ENCODE results near the gene LIMCH1.
"Not testable (repeated sequence)": the region's sequence is repeated elsewhere in the genome, so short reads cannot be mapped to it uniquely, and the experiment has no call there.

LIMCH1 gene
- total RNA-seq, result 1.3 to 2.4 reads per million in 2 donors

- no peak for DNase-seq
Observed at GRCh38 chr4:41538017-41538733, at the start of gene LIMCH1. Gene LIMCH1 (plus strand): TSS chr4:41538157. CDS start chr4:41605996, 67,839 bp downstream.

- not testable (repeated sequence) for DNase-seq
Observed at GRCh38 chr4:41491081-41491576, 46.8 kb upstream of the LIMCH1 start.

- no peak for DNase-seq
Observed at GRCh38 chr4:41496977-41497376, 41.0 kb upstream of the LIMCH1 start.

GRCh38 chr4:41498177-41498576 lies 39.8 kb upstream of the LIMCH1 start:
- no peak for DNase-seq

GRCh38 chr4:41504167-41504818 lies 33.7 kb upstream of the LIMCH1 start:
- no peak for DNase-seq

GRCh38 chr4:41505161-41505661 lies 32.7 kb upstream of the LIMCH1 start:
- no peak for DNase-seq

- DNase-seq, result no peak
Observed at GRCh38 chr4:41506130-41506529, 31.8 kb upstream of the LIMCH1 start.

GRCh38 chr4:41507291-41507947 lies 30.5 kb upstream of the LIMCH1 start:
- no peak for DNase-seq

- DNase-seq, result no peak
Observed at GRCh38 chr4:41509451-41509866, 28.5 kb upstream of the LIMCH1 start.

- DNase-seq, result no peak
Observed at GRCh38 chr4:41510179-41510578, 27.8 kb upstream of the LIMCH1 start.

- DNase-seq, result no peak
Observed at GRCh38 chr4:41512136-41512535, 25.8 kb upstream of the LIMCH1 start.

- no peak for DNase-seq
Observed at GRCh38 chr4:41512596-41512995, 25.4 kb upstream of the LIMCH1 start.

- DNase-seq, result no peak
Observed at GRCh38 chr4:41514169-41514568, 23.8 kb upstream of the LIMCH1 start.

- DNase-seq, result no peak
Observed at GRCh38 chr4:41514766-41515481, 23.0 kb upstream of the LIMCH1 start.

- DNase-seq, result no peak
Observed at GRCh38 chr4:41517121-41517520, 20.8 kb upstream of the LIMCH1 start.

- DNase-seq, result no peak
Observed at GRCh38 chr4:41517747-41518146, 20.2 kb upstream of the LIMCH1 start.

- no peak for DNase-seq
Observed at GRCh38 chr4:41524425-41524824, 13.5 kb upstream of the LIMCH1 start.

- no peak for DNase-seq
Observed at GRCh38 chr4:41525129-41525528, 12.8 kb upstream of the LIMCH1 start.

GRCh38 chr4:41526628-41527027 lies 11.3 kb upstream of the LIMCH1 start:
- DNase-seq, result no peak

- no peak for DNase-seq
Observed at GRCh38 chr4:41528512-41529205, 9.3 kb upstream of the LIMCH1 start.

GRCh38 chr4:41530741-41531140 lies 7.2 kb upstream of the LIMCH1 start:
- no peak for DNase-seq

- DNase-seq, result no peak
Observed at GRCh38 chr4:41532336-41532735, 5.6 kb upstream of the LIMCH1 start.

Data from activated gamma-delta T cell (primary cell).